Hematopoietic multipotent progenitor cell treated with erythropoietin and hydrocortisone succinate and interleukin-3 and kit ligand, for 8 days (in vitro differentiated cells): ENCODE results near the gene CADM2.

ENCODE experiments used
- DNase-seq: peaks from one replicate; pipeline ENCODE4 v3.0.0-alpha.2; 2015

Gene CADM2

DNA sequence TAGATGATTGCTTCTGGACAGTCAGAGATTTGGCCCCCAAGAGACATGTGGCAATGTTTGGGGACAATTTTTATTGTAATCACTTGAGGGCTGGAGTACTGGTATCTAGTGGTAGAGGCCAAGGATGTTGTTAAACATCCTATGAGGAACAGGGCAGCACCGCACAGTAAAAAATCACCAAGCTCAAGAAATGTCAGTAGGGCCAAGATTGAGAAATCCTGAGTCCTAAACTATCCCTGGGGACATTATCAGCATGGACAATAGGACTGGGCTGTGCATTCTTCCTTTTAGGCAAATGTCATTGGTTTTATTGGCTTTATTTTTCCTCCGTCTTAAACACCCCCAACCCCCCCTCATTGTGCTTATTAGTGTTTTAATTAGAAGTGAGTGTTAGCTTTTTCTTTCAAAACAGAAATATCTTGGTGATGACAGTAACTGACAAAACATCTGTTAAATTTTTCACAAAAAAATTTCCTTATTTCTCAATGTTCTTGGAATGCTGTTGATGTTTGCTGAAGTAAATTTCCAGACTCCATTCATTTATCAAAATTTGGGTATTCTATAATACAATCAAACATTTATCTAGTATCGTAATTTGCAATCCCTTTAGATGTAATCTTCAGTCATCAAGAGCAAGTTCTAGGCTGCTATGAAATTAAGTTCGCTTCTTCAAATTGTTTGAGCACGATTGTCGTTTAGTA, 1087.8 kb downstream of the CADM2 start:
- DNase-seq = no peak

DNA sequence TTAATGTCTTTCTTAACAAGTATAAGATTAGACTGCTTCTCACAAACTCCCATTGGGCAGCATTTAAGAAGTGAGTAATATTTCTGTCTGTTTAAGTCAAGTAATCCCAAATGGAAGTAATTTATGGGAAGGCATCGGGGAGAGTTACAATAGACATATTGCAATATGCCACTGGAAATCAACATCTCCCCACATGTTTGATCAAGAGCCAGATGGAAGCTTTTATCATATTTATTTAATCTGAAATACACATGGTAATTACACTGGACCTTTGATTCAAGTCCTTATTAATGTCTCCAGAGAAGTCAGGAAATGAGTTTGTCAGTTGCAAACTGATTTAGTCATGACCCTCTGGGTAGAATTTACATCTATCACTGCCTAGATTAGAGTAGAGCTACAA, 1088.4 kb downstream of the CADM2 start:
- no peak for DNase-seq

DNA sequence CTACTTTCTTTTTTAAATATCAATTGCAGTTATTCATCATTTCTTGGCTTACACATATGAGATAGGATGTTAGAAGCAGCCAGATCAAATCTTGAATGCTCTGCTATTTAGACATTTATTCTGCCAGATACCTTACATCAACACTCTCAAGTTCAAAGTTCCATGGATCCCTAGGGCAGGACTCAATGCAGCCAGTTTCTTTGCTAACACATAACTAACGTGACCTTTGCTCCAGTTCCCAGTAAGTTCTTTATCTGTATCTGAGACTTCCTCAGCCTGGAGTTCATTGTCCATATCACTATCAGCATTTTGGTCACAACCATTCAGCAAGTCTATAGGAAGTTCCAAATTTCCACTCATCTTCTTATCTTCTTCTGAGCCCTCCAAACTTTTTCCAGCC, 1092.3 kb downstream of the CADM2 start:
- DNase-seq = no peak

DNA sequence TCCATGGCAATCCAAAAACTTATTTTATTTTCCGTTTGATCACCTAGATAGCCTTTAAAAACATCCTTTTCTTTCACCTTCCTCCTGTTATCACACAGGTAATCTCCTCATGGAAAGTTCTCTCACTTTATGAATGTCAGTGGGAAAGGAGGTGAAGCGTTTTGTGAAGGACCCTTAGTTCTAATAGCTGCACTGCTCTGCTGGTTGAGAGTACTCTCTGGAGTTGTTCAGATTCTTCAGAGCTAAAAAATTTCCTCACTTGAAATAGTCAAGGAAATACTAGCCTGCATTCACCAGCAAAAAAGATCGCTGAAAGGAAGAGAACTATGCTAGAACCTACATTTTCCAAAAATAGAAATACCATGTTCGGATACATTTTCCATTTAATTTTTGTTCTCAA, 1097.2 kb downstream of the CADM2 start:
- DNase-seq = no peak

DNA sequence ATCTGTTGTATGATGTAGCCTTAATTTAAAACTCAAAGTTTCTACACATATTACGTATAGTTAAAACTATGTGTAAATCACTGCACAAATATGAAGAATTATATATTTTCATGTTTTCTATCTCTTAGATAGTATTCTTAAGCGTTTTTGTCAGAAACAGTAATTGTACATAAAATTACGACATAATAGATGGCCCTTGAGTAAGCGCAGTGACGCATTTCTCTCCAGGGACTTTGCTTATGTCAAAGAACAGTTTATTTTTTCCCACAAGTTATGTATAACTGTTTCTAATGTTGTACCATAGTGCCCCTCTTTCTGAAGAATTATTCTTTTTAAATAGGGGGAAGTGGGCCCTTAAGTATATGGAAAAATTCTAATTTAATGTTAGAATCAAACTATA, 1098.2 kb downstream of the CADM2 start:
- no peak for DNase-seq

DNA sequence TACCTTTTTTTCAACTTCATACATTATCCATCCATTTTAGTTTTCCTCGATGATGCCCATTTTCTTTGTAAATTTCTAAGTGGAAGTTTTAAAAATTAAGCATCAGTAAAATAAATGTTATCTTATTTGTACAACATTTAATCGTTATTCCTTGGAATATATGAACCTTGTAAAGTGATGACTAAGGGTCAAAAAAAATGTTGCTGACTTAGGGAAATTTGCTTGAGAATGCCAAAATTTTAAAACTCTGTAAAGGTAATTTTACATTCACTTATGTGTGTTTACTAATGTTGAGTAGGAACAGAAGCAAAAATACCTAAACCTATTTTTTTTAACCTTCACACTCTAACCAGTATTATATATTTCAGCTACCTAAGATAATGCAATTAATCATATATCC, 1115.0 kb downstream of the CADM2 start:
- DNase-seq = no peak

DNA sequence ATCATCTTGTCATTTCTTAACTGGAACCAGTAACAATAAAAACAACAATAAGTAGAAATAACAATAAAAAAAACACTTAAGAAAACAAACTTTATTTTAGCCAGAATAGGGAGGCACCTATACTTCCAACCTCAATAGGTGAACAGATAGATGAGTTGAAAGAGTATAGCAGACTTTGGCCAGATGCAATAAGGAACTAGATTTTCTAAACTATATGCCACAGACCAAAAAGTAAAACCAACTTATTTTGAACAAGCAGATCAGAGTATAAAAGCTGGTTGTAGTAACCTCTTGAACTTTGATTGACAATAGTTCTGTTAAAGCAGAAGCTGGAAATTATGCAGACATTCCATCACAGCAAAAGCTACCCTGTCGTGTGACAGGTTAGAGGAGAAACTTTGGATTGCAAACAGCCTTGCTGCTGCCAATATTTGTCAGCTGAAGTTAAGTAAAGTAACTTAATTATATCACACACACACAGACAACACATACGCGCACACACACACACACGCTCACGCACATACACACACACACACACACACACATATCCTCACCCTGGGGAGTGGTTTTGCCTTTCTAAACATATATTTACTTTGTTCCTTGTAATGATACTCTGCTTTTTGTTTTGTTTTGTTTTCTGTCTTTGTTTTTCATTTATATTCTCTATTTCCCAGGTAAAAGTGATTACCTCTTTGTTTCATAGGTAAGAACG, 1128.5 kb downstream of the CADM2 start:
- DNase-seq = no peak

DNA sequence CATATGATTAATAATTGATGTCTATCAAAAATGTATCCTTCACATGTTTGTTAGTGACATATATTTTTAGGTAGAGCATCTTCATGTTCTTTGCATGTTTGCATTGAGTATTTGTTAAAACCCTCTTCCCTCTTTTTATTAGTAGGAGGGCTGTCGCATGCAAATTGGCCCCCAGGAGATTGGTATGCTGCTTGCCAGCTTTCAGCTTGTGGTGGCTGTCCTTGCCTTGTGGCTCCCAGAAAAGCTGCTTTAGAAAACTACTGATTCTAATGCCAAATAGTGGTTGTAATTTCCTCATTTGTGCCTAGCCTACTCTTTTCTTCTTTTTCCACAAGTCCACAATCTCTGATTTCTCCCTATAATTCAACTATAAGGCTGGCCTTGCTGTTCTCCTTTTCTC, 1145.4 kb downstream of the CADM2 start:
- no peak for DNase-seq

DNA sequence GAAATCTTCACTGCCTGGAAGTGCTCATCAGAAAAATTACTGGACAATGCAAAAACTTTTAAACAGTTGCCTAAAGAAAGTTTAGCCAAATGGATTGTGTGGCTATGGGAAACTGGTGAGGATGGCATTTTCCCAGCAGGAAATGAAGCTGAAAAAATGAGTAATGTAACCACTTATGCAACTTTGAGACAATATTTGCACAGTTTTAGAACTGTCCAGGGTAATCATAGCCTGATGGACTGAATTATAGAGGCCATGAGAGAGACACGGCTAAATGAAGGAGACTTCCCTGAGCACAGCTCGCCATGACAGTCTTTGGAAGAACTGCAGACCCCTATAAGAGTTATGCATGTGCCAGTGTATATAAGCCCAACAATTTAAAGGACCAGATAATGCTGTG, 1150.6 kb downstream of the CADM2 start:
- no peak for DNase-seq
